Retinal pigment epithelial cell (primary cell): ENCODE measurements around the gene PGRMC1.

Source experiments
- DNase-seq: peaks from one replicate; pipeline ENCODE4 v3.0.0-alpha.2; 2010; ENCODE audit warnings: low read depth
- H3K4me3 ChIP-seq: 2 replicates; pipeline ENCODE4 v1.5.1; 2011; ENCODE audit warnings: mild to moderate bottlenecking, low read length, control low read depth, moderate library complexity
- CTCF ChIP-seq: conservative IDR thresholded peaks from 2 replicates; pipeline ENCODE4 v1.5.1; 2011; ENCODE audit warnings: low read depth, low read length, control low read depth, inconsistent platforms

Gene PGRMC1

GRCh38 chrX:119222932-119223331 is 13.2 kb upstream of the PGRMC1 start:
- DNase-seq = no peak
- TF ChIP-seq CTCF = no peak
- no peak overlapping the region for H3K4me3 ChIP-seq

GRCh38 chrX:119223783-119224182 is 12.3 kb upstream of the PGRMC1 start:
- no peak for TF ChIP-seq CTCF
- no peak overlapping the region for H3K4me3 ChIP-seq
- DNase-seq = no peak

- TF ChIP-seq CTCF = no peak
- no peak for DNase-seq
- H3K4me3 ChIP-seq = no peak overlapping the region
Observed at GRCh38 chrX:119226446-119226845, 9.6 kb upstream of the PGRMC1 start.

GRCh38 chrX:119228512-119229252 is 7.4 kb upstream of the PGRMC1 start:
- H3K4me3 ChIP-seq = no peak overlapping the region
- no peak for TF ChIP-seq CTCF
- DNase-seq = peak; percentile 65

- DNase-seq = no peak
- no peak for TF ChIP-seq CTCF
- no peak overlapping the region for H3K4me3 ChIP-seq
Observed at GRCh38 chrX:119229253-119229615, 6.9 kb upstream of the PGRMC1 start.

GRCh38 chrX:119230850-119231249 is 5.2 kb upstream of the PGRMC1 start:
- DNase-seq = no peak
- no peak for TF ChIP-seq CTCF
- H3K4me3 ChIP-seq = no peak overlapping the region

GRCh38 chrX:119231936-119232445 is 4.1 kb upstream of the PGRMC1 start:
- no peak for TF ChIP-seq CTCF
- no peak for DNase-seq
- H3K4me3 ChIP-seq = no peak overlapping the region
